GM12891 (cell line): Measurements from ENCODE around the gene PDIA2.

Experiments used
- PAX5 ChIP-seq: IDR thresholded peaks from 2 replicates; pipeline ENCODE4 v1.6.1; 2011; ENCODE audit warnings: low read length, moderate library complexity, mild to moderate bottlenecking; ENCODE audit not compliant: insufficient read depth, severe bottlenecking
- POLR2A ChIP-seq: IDR thresholded peaks from 2 replicates; pipeline ENCODE4 v1.6.1; 2011; ENCODE audit warnings: low read depth, low read length, control low read depth
- POLR2AphosphoS5 ChIP-seq: IDR thresholded peaks from 2 replicates; pipeline ENCODE4 v1.6.1; 2011; ENCODE audit warnings: low read depth, low read length, control low read depth
- SPI1 ChIP-seq: IDR thresholded peaks from 2 replicates; pipeline ENCODE4 v1.6.1; 2011; ENCODE audit warnings: low read depth, low read length, control low read depth
- TAF1 ChIP-seq: IDR thresholded peaks from 2 replicates; pipeline ENCODE4 v1.6.1; 2011; ENCODE audit warnings: low read depth, low read length, control low read depth

GRCh38 chr16:276426-277077 is 6.4 kb upstream of the PDIA2 start:
- no peak for TF ChIP-seq POLR2A
- no peak for TF ChIP-seq TAF1
- no peak for TF ChIP-seq SPI1
- no peak for TF ChIP-seq POLR2AphosphoS5
- no peak for TF ChIP-seq PAX5
